22Rv1 (cell line): Measurements from ENCODE around the gene LRRC10B.

ENCODE experiments used
- CTCF ChIP-seq: fragments of 450-650 bp; IDR thresholded peaks from 2 replicates; pipeline ENCODE4 v1.5.1; 2017; ENCODE audit warnings: mild to moderate bottlenecking
- ZFX ChIP-seq: fragments of 450-650 bp; IDR thresholded peaks from 2 replicates; pipeline ENCODE4 v1.6.1; 2017; ENCODE audit warnings: antibody characterized with exemption, borderline replicate concordance

- TF ChIP-seq CTCF (peak; percentile 71), ZFX (no peak)
Observed at GRCh38 chr11:61545341-61545740, 36.8 kb downstream of the LRRC10B start.
